Diencephalon (tissue), 1 donor: Measurements from ENCODE around the gene CEBPZOS. TPM values are rescaled to one million over a fixed set of nuclear protein-coding genes. Genes with fewer than 3 reads are reported as not detected.

ENCODE experiments used
- total RNA-seq: library from RNA; depleted of rRNA; stranded (reverse); fragments of >200 nt; gene quantifications from one replicate; pipeline ENCODE4 v1.2.3, GENCODE V29; 2014

CEBPZOS gene
- 21.9 TPM for total RNA-seq

GRCh38 chr2:37196320-37197195 lies at the start of gene CEBPZOS:
Gene CEBPZOS (plus strand): TSS chr2:37196496. CDS start chr2:37199705, 3,209 bp downstream.

GRCh38 chr2:37156857-37157714 lies 39.2 kb upstream of the CEBPZOS start, which contains the start of gene EIF2AK2:
Gene EIF2AK2 (minus strand): TSS chr2:37156980. CDS start chr2:37147806, 9,174 bp downstream.

GRCh38 chr2:37188570-37188969 lies 7.7 kb upstream of the CEBPZOS start, which contains the start of gene SULT6B1:
Gene SULT6B1 (minus strand): TSS chr2:37188670. CDS start chr2:37188640, 30 bp downstream.

GRCh38 chr2:37231241-37232130 lies 35.2 kb downstream of the CEBPZOS start, which contains the start of the genes CEBPZ and NDUFAF7:
Gene CEBPZ (minus strand): TSS chr2:37231596. CDS start chr2:37231567, 29 bp downstream.
Gene NDUFAF7 (plus strand): TSS chr2:37231658. CDS start chr2:37231706, 48 bp downstream.

Other genes starting within 250 kb of the CEBPZOS start
- 32.3 TPM for gene STRN, start 230.0 kb upstream of the CEBPZOS start, total RNA-seq
- gene HEATR5B, start 112.1 kb upstream of the CEBPZOS start, total RNA-seq = 93.2 TPM
- 21.5 TPM for gene GPATCH11, start 112.0 kb upstream of the CEBPZOS start, total RNA-seq
- gene EIF2AK2, start 39.5 kb upstream of the CEBPZOS start, total RNA-seq = 76.4 TPM
- gene SULT6B1, start 7.8 kb upstream of the CEBPZOS start, total RNA-seq = not detected
- 52.8 TPM for gene CEBPZ, start 35.1 kb downstream of the CEBPZOS start, total RNA-seq
- 29.8 TPM for gene NDUFAF7, start 35.2 kb downstream of the CEBPZOS start, total RNA-seq
- 36.4 TPM for gene PRKD3, start 128.3 kb downstream of the CEBPZOS start, total RNA-seq
- 41.8 TPM for gene QPCT, start 148.1 kb downstream of the CEBPZOS start, total RNA-seq